ENCODE data around the gene CERS2. TPM values are rescaled to one million over a fixed set of nuclear protein-coding genes. Genes with fewer than 3 reads are reported as not detected.

Gene CERS2
- total RNA-seq, 4 donors from 2014 or later = 15.0 to 29.1 (median 24.0) TPM

DNA sequence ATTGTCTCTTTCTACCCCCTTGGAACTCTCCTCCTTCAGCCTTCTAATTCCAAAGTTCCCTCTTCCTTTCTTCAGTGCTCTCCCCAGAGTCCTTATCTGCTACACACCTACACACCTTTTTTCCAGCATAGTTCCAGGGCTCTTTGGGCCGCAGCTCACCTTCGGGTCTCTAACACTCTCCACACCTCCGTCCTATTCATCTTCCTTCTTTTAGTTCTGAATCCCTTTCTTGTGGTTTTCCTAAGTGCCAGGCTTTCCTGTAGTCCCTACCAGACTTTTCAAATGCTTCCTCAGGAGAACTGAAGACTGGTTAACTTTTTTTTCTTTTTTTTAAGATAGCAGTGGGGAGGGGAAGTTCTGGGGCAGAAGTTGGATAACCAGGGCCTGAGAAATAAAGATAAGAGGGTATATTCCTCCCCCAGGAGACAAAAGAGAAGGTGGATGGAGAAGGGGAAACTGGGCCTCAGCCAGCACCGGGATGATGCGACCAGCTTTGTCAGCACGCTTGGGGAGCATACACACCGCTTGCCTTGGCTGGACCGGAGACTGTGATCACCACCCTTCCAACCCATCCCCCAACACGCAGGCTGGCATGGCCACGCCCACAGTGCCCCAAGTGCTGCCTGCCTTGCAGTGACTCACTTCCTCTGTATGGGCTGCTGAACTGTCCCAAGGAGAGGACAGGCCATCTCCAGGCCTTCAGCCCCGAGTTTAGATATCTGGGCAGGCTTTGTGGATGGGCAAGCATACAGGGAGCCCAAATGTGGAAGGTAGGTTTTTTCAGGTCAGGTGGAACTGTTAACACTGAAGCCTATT is 2.5 kb upstream of the CERS2 start:
- H3K27ac ChIP-seq = peak overlapping the region; percentile 73 to 86 (median 78)
- H3K4me3 ChIP-seq = no peak overlapping the region
- in situ Hi-C loops (cut with MboI; ENCODE audit: low sequenced_read_pairs in 4 of 4) (no loop called here), intact Hi-C loops (cut with DNase I; ENCODE audit: low total_unique reads) (loop anchor here (1.0 to 5.0 kb wide), 4 partner anchors 50 to 398 kb away; partner anchors contain the start of genes ENSA, GOLPH3L, MCL1 and SETDB1)
- no peaks in the 10 kb centered on the region for H3K36me3 ChIP-seq
- peak; percentile 37 to 44 for TF ChIP-seq POLR2A (IDR thresholded peaks at IDR 0.05)
- TF ChIP-seq CTCF (IDR thresholded peaks at IDR 0.05 in 4 of 5, conservative IDR thresholded peaks at IDR 0.05 in 1 of 5) = no peak
- H3K9me3 ChIP-seq = no peaks in the 10 kb centered on the region
- DNase-seq (peak; percentile 83 to 92), ATAC-seq (peak; percentile 60 to 64)
- peaks cover 34 to 36% of the 10 kb centered on the region in 2 donors for H3K4me1 ChIP-seq
- H3K27me3 ChIP-seq = no peaks in the 10 kb centered on the region

DNA sequence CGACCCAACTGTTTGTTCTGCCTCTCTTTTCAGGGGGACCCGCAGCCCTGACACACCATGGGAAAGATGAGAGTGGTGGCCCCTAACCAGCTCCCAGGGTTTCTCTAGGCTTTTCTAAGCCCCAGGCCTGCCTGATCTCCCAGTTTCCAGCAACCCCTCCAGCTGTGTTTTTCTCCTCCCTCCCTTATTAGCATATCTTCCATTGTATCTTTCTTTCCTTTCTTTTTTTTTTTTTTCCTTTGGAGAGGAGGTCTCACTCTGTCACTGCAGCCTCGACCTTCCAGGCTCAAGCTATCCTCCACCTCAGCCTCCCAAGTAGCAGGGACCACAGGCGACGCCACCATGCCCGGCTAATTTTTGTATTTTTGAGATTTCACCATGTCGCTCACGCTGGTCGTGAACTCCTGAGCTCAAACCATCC is 1.8 kb upstream of the CERS2 start:
- H3K27ac ChIP-seq = peak overlapping the region; percentile 73 to 95 (median 83)
- in situ Hi-C loops (cut with MboI; ENCODE audit: low sequenced_read_pairs in 4 of 4) (no loop called here), intact Hi-C loops (cut with DNase I; ENCODE audit: low total_unique reads) (loop anchor here (2.0 to 5.0 kb wide), 3 partner anchors 50 to 349 kb away; partner anchors contain the start of genes ENSA, GOLPH3L and SETDB1)
- no peaks in the 10 kb centered on the region for H3K9me3 ChIP-seq
- peaks cover 41 to 42% of the 10 kb centered on the region in 2 donors for H3K4me1 ChIP-seq
- ATAC-seq (no peak), DNase-seq (no peak)
- H3K36me3 ChIP-seq = no peaks in the 10 kb centered on the region
- H3K27me3 ChIP-seq = no peaks in the 10 kb centered on the region
- H3K4me3 ChIP-seq = no peak overlapping the region
- no peak for TF ChIP-seq CTCF (IDR thresholded peaks at IDR 0.05 in 4 of 5, conservative IDR thresholded peaks at IDR 0.05 in 1 of 5)
- no peak for TF ChIP-seq POLR2A (IDR thresholded peaks at IDR 0.05)

- Histone ChIP-seq H3K36me3 (peaks cover 0 to 4% of the 10 kb centered on the region in 2 donors), H3K4me3 (peak overlapping the region; percentile 61 to 91 (median 86)), H3K4me1 (peaks cover 45 to 50% of the 10 kb centered on the region in 2 donors), H3K9me3 (no peaks in the 10 kb centered on the region), H3K27me3 (no peaks in the 10 kb centered on the region), H3K27ac (peak overlapping the region; percentile 89 to 96 (median 92))
- intact Hi-C loops (cut with DNase I; ENCODE audit: low total_unique reads) = loop anchor here (5.0 kb wide), 2 partner anchors 33 to 412 kb away; partner anchors contain the start of genes MINDY1 and PRUNE1
- in situ Hi-C loops (cut with MboI; ENCODE audit: low sequenced_read_pairs in 4 of 4) = no loop called here
- DNase-seq = peak in 1 of 2 donors; percentile 41
- peak; percentile 49 to 61 for ATAC-seq
- TF ChIP-seq CTCF (IDR thresholded peaks at IDR 0.05 in 4 of 5, conservative IDR thresholded peaks at IDR 0.05 in 1 of 5) (peak in 1 of 5 experiments; percentile 4), POLR2A (IDR thresholded peaks at IDR 0.05) (no peak)
These were observed 627 bp downstream of the CERS2 start for GRCh38 chr1:150973836-150974579.

- intact Hi-C loops (cut with DNase I; ENCODE audit: low total_unique reads) (loop anchor here (5.0 kb wide), 2 partner anchors 34 to 411 kb away; partner anchors contain the start of genes MINDY1 and PRUNE1), in situ Hi-C loops (cut with MboI; ENCODE audit: low sequenced_read_pairs in 4 of 4) (no loop called here)
- Histone ChIP-seq H3K27ac (peak overlapping the region; percentile 89 to 96 (median 92)), H3K9me3 (no peaks in the 10 kb centered on the region), H3K4me3 (peak overlapping the region; percentile 61 to 91 (median 86)), H3K36me3 (peaks cover 0 to 11% of the 10 kb centered on the region in 2 donors), H3K27me3 (no peaks in the 10 kb centered on the region), H3K4me1 (peaks cover 45 to 50% of the 10 kb centered on the region in 2 donors)
- DNase-seq = peak in 1 of 2 donors; percentile 29
- no peak for TF ChIP-seq POLR2A (IDR thresholded peaks at IDR 0.05)
- no peak for TF ChIP-seq CTCF (IDR thresholded peaks at IDR 0.05 in 4 of 5, conservative IDR thresholded peaks at IDR 0.05 in 1 of 5)
- ATAC-seq = no peak
These were observed 1.3 kb downstream of the CERS2 start for GRCh38 chr1:150973258-150973835.

All from gastrocnemius medialis (tissue), 4 donors.